ENCODE results near the gene ASTL.
A peak's percentile ranks its signal among the peaks of the same experiment; 100 is the strongest.

The ASTL gene

GRCh38 chr2:96138179-96139145, at the start of gene ASTL:
Gene ASTL, minus strand, starts transcription at chr2:96138502. Its CDS starts 66 bp downstream, at chr2:96138436.
- Histone ChIP-seq H3K4me3 (ENCODE audit: low read length) (no peak within 1 kb of the TSS), H3K36me3 (ENCODE audit: control insufficient read depth, insufficient read depth, low read length) (no peaks in the 10 kb centered on the region), H3K9ac (ENCODE audit: low read length) (peak within 1 kb of the TSS; percentile 33), H3K9me3 (ENCODE audit: control insufficient read depth, low read length) (no peaks in the 10 kb centered on the region), H3K4me1 (ENCODE audit: control insufficient read depth, insufficient read depth, low read length) (peaks cover 15% of the 10 kb centered on the region), H3K27me3 (ENCODE audit: control insufficient read depth, insufficient read depth, low read length) (no peaks in the 10 kb centered on the region)

DNA sequence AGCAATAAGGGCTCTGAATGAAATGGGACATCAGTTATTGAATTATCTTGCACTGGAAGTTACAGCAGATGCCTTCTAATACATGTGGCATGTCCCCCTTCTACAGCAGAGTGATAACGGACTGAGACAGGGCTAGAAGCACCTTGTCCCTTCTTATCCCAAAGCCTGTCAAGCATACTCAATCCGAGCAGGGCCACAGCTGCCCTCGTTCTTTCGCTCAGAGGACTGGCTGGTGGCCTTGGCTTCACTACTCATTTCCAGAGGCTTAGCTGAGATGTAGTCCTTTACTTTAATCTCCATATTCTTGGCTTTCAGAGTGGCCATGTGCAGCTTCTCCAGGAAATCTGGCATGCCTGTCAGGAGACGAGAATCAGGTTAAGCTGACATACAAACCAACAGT, 48.3 kb upstream of the ASTL start:
- peaks cover 11% of the 10 kb centered on the region for H3K36me3 ChIP-seq (ENCODE audit: control insufficient read depth, insufficient read depth, low read length)
- peaks cover 16% of the 10 kb centered on the region for H3K4me1 ChIP-seq (ENCODE audit: control insufficient read depth, insufficient read depth, low read length)
- no peak overlapping the region for H3K9ac ChIP-seq (ENCODE audit: low read length)
- H3K9me3 ChIP-seq (ENCODE audit: control insufficient read depth, low read length) = no peaks in the 10 kb centered on the region
- H3K4me3 ChIP-seq (ENCODE audit: low read length) = no peak overlapping the region
- no peaks in the 10 kb centered on the region for H3K27me3 ChIP-seq (ENCODE audit: control insufficient read depth, insufficient read depth, low read length)

- H3K4me1 ChIP-seq (ENCODE audit: control insufficient read depth, insufficient read depth, low read length) = peaks cover 16% of the 10 kb centered on the region
- no peak overlapping the region for H3K4me3 ChIP-seq (ENCODE audit: low read length)
- no peaks in the 10 kb centered on the region for H3K27me3 ChIP-seq (ENCODE audit: control insufficient read depth, insufficient read depth, low read length)
- no peaks in the 10 kb centered on the region for H3K9me3 ChIP-seq (ENCODE audit: control insufficient read depth, low read length)
- H3K36me3 ChIP-seq (ENCODE audit: control insufficient read depth, insufficient read depth, low read length) = peaks cover 11% of the 10 kb centered on the region
- H3K9ac ChIP-seq (ENCODE audit: low read length) = no peak overlapping the region
Observed at GRCh38 chr2:96185516-96185915, 47.2 kb upstream of the ASTL start.

DNA sequence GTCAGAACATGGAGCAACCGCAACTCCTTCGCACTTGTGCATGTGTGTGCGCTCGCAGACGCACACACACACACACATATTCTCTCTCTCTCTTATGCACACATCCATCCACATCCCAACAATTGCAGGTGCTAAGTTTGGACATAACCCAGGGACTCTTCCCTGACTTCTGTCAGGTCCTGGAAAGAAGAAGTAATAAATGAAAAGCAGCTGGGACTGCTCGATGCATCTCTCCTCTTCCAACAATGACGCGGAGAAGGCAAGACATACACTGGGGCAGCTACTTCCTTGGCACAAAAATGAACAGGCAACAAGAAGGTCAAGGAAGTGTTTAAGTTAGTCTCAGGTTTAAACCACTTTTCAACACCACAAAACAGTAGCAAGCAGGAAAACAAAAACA, 46.7 kb upstream of the ASTL start:
- H3K9me3 ChIP-seq (ENCODE audit: control insufficient read depth, low read length) = no peaks in the 10 kb centered on the region
- no peak overlapping the region for H3K9ac ChIP-seq (ENCODE audit: low read length)
- H3K27me3 ChIP-seq (ENCODE audit: control insufficient read depth, insufficient read depth, low read length) = no peaks in the 10 kb centered on the region
- H3K4me3 ChIP-seq (ENCODE audit: low read length) = no peak overlapping the region
- H3K4me1 ChIP-seq (ENCODE audit: control insufficient read depth, insufficient read depth, low read length) = peaks cover 16% of the 10 kb centered on the region
- peaks cover 11% of the 10 kb centered on the region for H3K36me3 ChIP-seq (ENCODE audit: control insufficient read depth, insufficient read depth, low read length)

DNA sequence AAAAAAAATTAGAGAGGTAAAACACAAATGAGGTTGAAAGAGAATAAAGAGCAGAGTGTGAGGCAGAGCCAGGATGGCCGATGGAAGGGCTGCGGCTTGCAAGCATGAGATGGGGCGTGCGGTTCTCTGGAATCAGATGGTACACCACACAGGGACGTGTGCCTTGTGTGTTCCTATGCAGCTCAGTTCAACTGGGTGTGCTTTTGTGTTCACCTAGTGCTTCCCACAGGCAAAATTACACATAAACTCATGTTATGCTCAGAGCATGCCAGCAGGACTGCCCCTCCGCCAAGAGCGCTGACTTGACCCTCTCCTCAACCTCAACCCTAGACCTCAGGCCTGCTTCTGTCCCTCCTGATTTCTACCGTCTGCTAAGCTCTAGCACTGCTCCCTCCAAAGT, 45.9 kb upstream of the ASTL start:
- Histone ChIP-seq H3K4me3 (ENCODE audit: low read length) (no peak overlapping the region), H3K27me3 (ENCODE audit: control insufficient read depth, insufficient read depth, low read length) (no peaks in the 10 kb centered on the region), H3K9ac (ENCODE audit: low read length) (no peak overlapping the region), H3K4me1 (ENCODE audit: control insufficient read depth, insufficient read depth, low read length) (peaks cover 13% of the 10 kb centered on the region), H3K36me3 (ENCODE audit: control insufficient read depth, insufficient read depth, low read length) (peaks cover 11% of the 10 kb centered on the region), H3K9me3 (ENCODE audit: control insufficient read depth, low read length) (no peaks in the 10 kb centered on the region)

GRCh38 chr2:96181529-96181928, 43.2 kb upstream of the ASTL start:
- H3K9me3 ChIP-seq (ENCODE audit: control insufficient read depth, low read length) = no peaks in the 10 kb centered on the region
- H3K4me1 ChIP-seq (ENCODE audit: control insufficient read depth, insufficient read depth, low read length) = no peaks in the 10 kb centered on the region

GRCh38 chr2:96180521-96180920, 42.2 kb upstream of the ASTL start:
- Histone ChIP-seq H3K9me3 (ENCODE audit: control insufficient read depth, low read length) (no peaks in the 10 kb centered on the region), H3K4me1 (ENCODE audit: control insufficient read depth, insufficient read depth, low read length) (no peaks in the 10 kb centered on the region), H3K4me3 (ENCODE audit: low read length) (no peak overlapping the region), H3K27me3 (ENCODE audit: control insufficient read depth, insufficient read depth, low read length) (no peaks in the 10 kb centered on the region), H3K9ac (ENCODE audit: low read length) (no peak overlapping the region), H3K36me3 (ENCODE audit: control insufficient read depth, insufficient read depth, low read length) (peaks cover 8% of the 10 kb centered on the region)

More at GRCh38 chr2:96181529-96181928, 43.2 kb upstream of the ASTL start:
- H3K36me3 ChIP-seq (ENCODE audit: control insufficient read depth, insufficient read depth, low read length) = peaks cover 8% of the 10 kb centered on the region
- H3K27me3 ChIP-seq (ENCODE audit: control insufficient read depth, insufficient read depth, low read length) = no peaks in the 10 kb centered on the region
- H3K9ac ChIP-seq (ENCODE audit: low read length) = no peak overlapping the region
- H3K4me3 ChIP-seq (ENCODE audit: low read length) = no peak overlapping the region

GRCh38 chr2:96180002-96180401, 41.7 kb upstream of the ASTL start:
- Histone ChIP-seq H3K27me3 (ENCODE audit: control insufficient read depth, insufficient read depth, low read length) (no peaks in the 10 kb centered on the region), H3K4me1 (ENCODE audit: control insufficient read depth, insufficient read depth, low read length) (no peaks in the 10 kb centered on the region), H3K4me3 (ENCODE audit: low read length) (no peak overlapping the region), H3K36me3 (ENCODE audit: control insufficient read depth, insufficient read depth, low read length) (peaks cover 3% of the 10 kb centered on the region), H3K9me3 (ENCODE audit: control insufficient read depth, low read length) (no peaks in the 10 kb centered on the region), H3K9ac (ENCODE audit: low read length) (no peak overlapping the region)

- H3K9me3 ChIP-seq (ENCODE audit: control insufficient read depth, low read length) = no peaks in the 10 kb centered on the region
- no peaks in the 10 kb centered on the region for H3K4me1 ChIP-seq (ENCODE audit: control insufficient read depth, insufficient read depth, low read length)
- H3K4me3 ChIP-seq (ENCODE audit: low read length) = no peak overlapping the region
- H3K9ac ChIP-seq (ENCODE audit: low read length) = no peak overlapping the region
- no peaks in the 10 kb centered on the region for H3K27me3 ChIP-seq (ENCODE audit: control insufficient read depth, insufficient read depth, low read length)
- no peaks in the 10 kb centered on the region for H3K36me3 ChIP-seq (ENCODE audit: control insufficient read depth, insufficient read depth, low read length)
Observed at GRCh38 chr2:96176661-96177060, 38.4 kb upstream of the ASTL start.

- Histone ChIP-seq H3K36me3 (ENCODE audit: control insufficient read depth, insufficient read depth, low read length) (no peaks in the 10 kb centered on the region), H3K4me1 (ENCODE audit: control insufficient read depth, insufficient read depth, low read length) (no peaks in the 10 kb centered on the region), H3K4me3 (ENCODE audit: low read length) (no peak overlapping the region), H3K27me3 (ENCODE audit: control insufficient read depth, insufficient read depth, low read length) (no peaks in the 10 kb centered on the region), H3K9ac (ENCODE audit: low read length) (no peak overlapping the region), H3K9me3 (ENCODE audit: control insufficient read depth, low read length) (no peaks in the 10 kb centered on the region)
Observed at GRCh38 chr2:96175951-96176350, 37.6 kb upstream of the ASTL start.

- no peak overlapping the region for H3K9ac ChIP-seq (ENCODE audit: low read length)
- no peaks in the 10 kb centered on the region for H3K9me3 ChIP-seq (ENCODE audit: control insufficient read depth, low read length)
- H3K36me3 ChIP-seq (ENCODE audit: control insufficient read depth, insufficient read depth, low read length) = no peaks in the 10 kb centered on the region
- no peak overlapping the region for H3K4me3 ChIP-seq (ENCODE audit: low read length)
- no peaks in the 10 kb centered on the region for H3K4me1 ChIP-seq (ENCODE audit: control insufficient read depth, insufficient read depth, low read length)
- no peaks in the 10 kb centered on the region for H3K27me3 ChIP-seq (ENCODE audit: control insufficient read depth, insufficient read depth, low read length)
Observed at GRCh38 chr2:96174251-96175144, 36.2 kb upstream of the ASTL start.

DNA sequence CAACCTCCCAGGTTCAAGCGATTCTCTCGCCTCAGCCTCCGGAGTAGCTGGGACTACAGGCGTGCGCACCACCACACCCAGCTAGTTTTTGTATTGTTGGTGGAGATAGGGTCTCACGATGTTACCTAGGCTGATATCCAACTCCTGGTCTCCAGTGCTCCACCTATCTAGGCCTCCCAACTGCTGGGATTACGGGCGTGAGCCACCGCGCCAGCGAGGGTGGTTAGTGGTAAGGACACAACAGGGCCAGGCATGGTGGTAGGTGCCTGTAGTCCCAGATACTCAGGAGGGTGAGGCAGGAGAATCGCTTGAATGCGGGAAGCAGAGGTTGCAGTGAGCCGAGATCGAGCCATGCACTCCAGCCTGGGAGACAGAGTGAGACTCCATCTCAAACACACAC, 33.5 kb upstream of the ASTL start:
- H3K9ac ChIP-seq (ENCODE audit: low read length) = no peak overlapping the region
- H3K4me1 ChIP-seq (ENCODE audit: control insufficient read depth, insufficient read depth, low read length) = peaks cover 6% of the 10 kb centered on the region
- H3K9me3 ChIP-seq (ENCODE audit: control insufficient read depth, low read length) = no peaks in the 10 kb centered on the region
- H3K36me3 ChIP-seq (ENCODE audit: control insufficient read depth, insufficient read depth, low read length) = no peaks in the 10 kb centered on the region
- no peaks in the 10 kb centered on the region for H3K27me3 ChIP-seq (ENCODE audit: control insufficient read depth, insufficient read depth, low read length)
- no peak overlapping the region for H3K4me3 ChIP-seq (ENCODE audit: low read length)

Data from mucosa of stomach (tissue), 1 donor.